UCSD-AML1 (cell line): ENCODE results near the gene BCAR1.
"Not testable (repeated sequence)": the region's sequence is repeated elsewhere in the genome, so short reads cannot be mapped to it uniquely, and the experiment has no call there.

Source experiments
- DNase-seq: peaks from one replicate; lab custom pipeline; 2025; ENCODE audit not compliant: unreplicated experiment; lab: John Stamatoyannopoulos, UW

BCAR1 gene

GRCh38 chr16:75271441-75272096 lies 20.1 kb upstream of the BCAR1 start:
- no peak for DNase-seq

- not testable (repeated sequence) for DNase-seq
These were observed 17.9 kb upstream of the BCAR1 start for GRCh38 chr16:75269358-75269757.

- DNase-seq, result no peak
These were observed 16.3 kb upstream of the BCAR1 start for GRCh38 chr16:75267631-75268264.

- no peak for DNase-seq
These were observed 15.6 kb upstream of the BCAR1 start for GRCh38 chr16:75266738-75267630.

GRCh38 chr16:75265911-75266701 lies 14.7 kb upstream of the BCAR1 start:
- no peak for DNase-seq

GRCh38 chr16:75264999-75265910 lies 13.8 kb upstream of the BCAR1 start:
- DNase-seq, result no peak

- DNase-seq, result no peak
These were observed 13.1 kb upstream of the BCAR1 start for GRCh38 chr16:75264457-75264998.

- no peak for DNase-seq
These were observed 12.6 kb upstream of the BCAR1 start for GRCh38 chr16:75263963-75264445.

GRCh38 chr16:75263291-75263962 lies 12.0 kb upstream of the BCAR1 start:
- no peak for DNase-seq

- no peak for DNase-seq
These were observed 11.3 kb upstream of the BCAR1 start for GRCh38 chr16:75262800-75263127.

- DNase-seq, result no peak
These were observed 10.8 kb upstream of the BCAR1 start for GRCh38 chr16:75262104-75262799.

- no peak for DNase-seq
These were observed 10.2 kb upstream of the BCAR1 start for GRCh38 chr16:75261590-75262078.

- DNase-seq, result no peak
These were observed 9.6 kb upstream of the BCAR1 start for GRCh38 chr16:75260851-75261589.

GRCh38 chr16:75258807-75259141 lies 7.3 kb upstream of the BCAR1 start:
- DNase-seq, result no peak

GRCh38 chr16:75257886-75258806 lies 6.7 kb upstream of the BCAR1 start:
- no peak for DNase-seq

GRCh38 chr16:75256696-75257343 lies 5.4 kb upstream of the BCAR1 start:
- no peak for DNase-seq
